B cell (primary cell): ENCODE data around the gene RNF113A. TPM values are rescaled to one million over a fixed set of nuclear protein-coding genes. Genes with fewer than 3 reads are reported as not detected.

Experiments
- ATAC-seq: fragments of 200-7000 bp; cut with Tn5 transposase; one replicate; pipeline ENCODE4 v1.10.0; 2021; ENCODE audit warnings: low read depth, mild to moderate bottlenecking, moderate number of reproducible peaks, moderate library complexity
- CTCF ChIA-PET: fragments of 350-600 bp; sonication (Branson Sonifier 250); formaldehyde crosslinking; loops from one replicate; lab custom pipeline; 2021; ENCODE audit warnings: antibody characterized with exemption, inconsistent platforms; lab: Charles Lee
- POLR2A ChIA-PET: fragments of 350-600 bp; sonication (Branson Sonifier 250); formaldehyde crosslinking; loops from one replicate; lab custom pipeline; 2021; ENCODE audit warnings: antibody characterized with exemption; lab: Charles Lee
- DNase-seq: peaks from one replicate; pipeline ENCODE4 v3.0.0; 2013
- H2AFZ ChIP-seq: 2 replicates; pipeline ENCODE4 v1.6.1; 2012; ENCODE audit warnings: mild to moderate bottlenecking, low read depth, low read length; ENCODE audit not compliant: insufficient read depth, poor library complexity, severe bottlenecking
- H3K27ac ChIP-seq, 2 donors: 1 replicate in 1 of 2; 2 replicates in 1 of 2; pipeline ENCODE4 v1.5.1; 2012 to 2013; ENCODE audit warnings: low read length in 2 of 2, mild to moderate bottlenecking in 2 of 2, moderate library complexity in 1 of 2
- H3K27me3 ChIP-seq, 4 experiments: fragments of 200-600 bp in 1 of 4; sonication (generic) in 1 of 4; replicated peaks in 1 of 4; 1 replicate in 2 of 4; 2 replicates in 2 of 4; pipeline versions ENCODE4 v1.6.1 to v1.7.0; 2013 to 2016; ENCODE audit warnings: low read length in 3 of 4, mild to moderate bottlenecking in 2 of 4, mixed read lengths in 1 of 4, moderate library complexity in 1 of 4; ENCODE audit not compliant: insufficient read depth in 4 of 4, control insufficient read depth in 3 of 4; ENCODE audit errors: control extremely low read depth in 1 of 4
- H3K36me3 ChIP-seq, 2 experiments: replicated peaks in 1 of 2; 1 replicate in 1 of 2; 2 replicates in 1 of 2; pipeline versions ENCODE4 v1.6.1 to v1.7.1; 2013; ENCODE audit warnings: low read length in 1 of 2; ENCODE audit not compliant: insufficient read depth in 2 of 2, control insufficient read depth in 1 of 2; ENCODE audit errors: control extremely low read depth in 1 of 2, extremely low read depth in 1 of 2
- H3K4me1 ChIP-seq, 2 donors: fragments of 200-600 bp in 1 of 2; sonication (generic) in 1 of 2; 1 replicate in 1 of 2; 2 replicates in 1 of 2; pipeline versions ENCODE4 v1.5.1 to v1.6.1; 2013 to 2017; ENCODE audit warnings: low read length in 2 of 2; ENCODE audit not compliant: control insufficient read depth in 2 of 2, insufficient read depth in 2 of 2
- H3K4me2 ChIP-seq: replicated peaks from 2 replicates; pipeline ENCODE3; 2012; ENCODE audit warnings: mild to moderate bottlenecking, low read depth, low read length; ENCODE audit not compliant: poor library complexity, severe bottlenecking
- H3K4me3 ChIP-seq, 5 experiments: fragments of 200-600 bp in 1 of 5; sonication (generic) in 1 of 5; 1 replicate in 3 of 5; 2 replicates in 2 of 5; pipeline versions ENCODE4 v1.5.1 to v1.7.0; 2011 to 2016; ENCODE audit warnings: low read length in 4 of 5, mild to moderate bottlenecking in 4 of 5, low read depth in 2 of 5, control low read depth in 1 of 5, moderate library complexity in 1 of 5; ENCODE audit not compliant: insufficient read depth in 1 of 5; ENCODE audit errors: control extremely low read depth in 1 of 5, extremely low read depth in 1 of 5
- H3K79me2 ChIP-seq: fragments of 200-600 bp; sonication (generic); one replicate; pipeline ENCODE4 v1.6.0; 2016; ENCODE audit warnings: low read length; ENCODE audit not compliant: control insufficient read depth, insufficient read depth
- H3K9ac ChIP-seq: fragments of 200-600 bp; sonication (generic); 2 replicates; pipeline ENCODE4 v1.6.1; 2017; ENCODE audit warnings: mild to moderate bottlenecking, low read length, moderate library complexity
- H3K9me3 ChIP-seq, 3 donors: one replicate each; pipeline versions ENCODE4 v1.6.1 to v1.7.1; 2013; ENCODE audit warnings: low read length in 2 of 3; ENCODE audit not compliant: control insufficient read depth in 2 of 3, insufficient read depth in 1 of 3; ENCODE audit errors: control extremely low read depth in 1 of 3
- H4K20me1 ChIP-seq: 2 replicates; pipeline ENCODE4 v1.6.0; 2012; ENCODE audit warnings: mild to moderate bottlenecking, low read length; ENCODE audit not compliant: insufficient read depth, control insufficient read depth, poor library complexity, severe bottlenecking
- H3K27ac Mint-ChIP-seq: one replicate; pipeline ENCODE4 v1.8.0; 2021; ENCODE audit warnings: mixed read lengths
- H3K27me3 Mint-ChIP-seq: one replicate; pipeline ENCODE4 v1.8.0; 2021; ENCODE audit warnings: mixed read lengths
- H3K4me1 Mint-ChIP-seq: one replicate; pipeline ENCODE4 v1.8.0; 2021; ENCODE audit warnings: mixed read lengths
- H3K4me3 Mint-ChIP-seq: one replicate; pipeline ENCODE4 v1.8.0; 2021; ENCODE audit warnings: mixed read lengths
- H3K9me3 Mint-ChIP-seq: one replicate; pipeline ENCODE4 v1.8.0; 2022; ENCODE audit warnings: mixed read lengths; ENCODE audit not compliant: insufficient read depth
- CTCF ChIP-seq: fragments of 200-600 bp; IDR thresholded peaks from one replicate; pipeline ENCODE4 v1.8.0; 2022; ENCODE audit warnings: antibody characterized with exemption, mild to moderate bottlenecking
- EZH2 ChIP-seq: IDR thresholded peaks from 2 replicates; pipeline ENCODE4 v1.6.1; 2012; ENCODE audit warnings: borderline replicate concordance, low read depth, mild to moderate bottlenecking, moderate library complexity, low read length; ENCODE audit not compliant: insufficient read depth, poor library complexity, severe bottlenecking
- WGBS: methylation state at CpG from one replicate; pipeline ENCODE4 v1.1.5; 2013; ENCODE audit warnings: missing lambda C conversion rate; ENCODE audit not compliant: insufficient coverage; 5-methylcytosine and 5-hydroxymethylcytosine counted together
- intact Hi-C: fragments of 100-400 bp; cut with micrococcal nuclease; formaldehyde crosslinking; loops from one replicate; pipeline ENCODE4 v1.10.0; 2022
- polyA plus RNA-seq: library from polyadenylated mRNA; depleted of rRNA; stranded (reverse); fragments of >200 nt; gene quantifications from 2 replicates; pipeline ENCODE4 v1.2.3, GENCODE V29; 2012
- total RNA-seq, 2 donors: library from RNA; stranded (reverse); fragments of 120-200 nt in 1 of 2; gene quantifications; 1 replicate in 1 of 2; 2 replicates in 1 of 2; pipeline versions ENCODE4 v1.2.3 to v1.2.4, GENCODE V29; 2013 to 2022

RNF113A gene
- total and polyA plus RNA-seq, 2 donors (not counting 1 experiment from before 2014, with no cell fraction given), result 37.2 to 50.6 TPM

DNA sequence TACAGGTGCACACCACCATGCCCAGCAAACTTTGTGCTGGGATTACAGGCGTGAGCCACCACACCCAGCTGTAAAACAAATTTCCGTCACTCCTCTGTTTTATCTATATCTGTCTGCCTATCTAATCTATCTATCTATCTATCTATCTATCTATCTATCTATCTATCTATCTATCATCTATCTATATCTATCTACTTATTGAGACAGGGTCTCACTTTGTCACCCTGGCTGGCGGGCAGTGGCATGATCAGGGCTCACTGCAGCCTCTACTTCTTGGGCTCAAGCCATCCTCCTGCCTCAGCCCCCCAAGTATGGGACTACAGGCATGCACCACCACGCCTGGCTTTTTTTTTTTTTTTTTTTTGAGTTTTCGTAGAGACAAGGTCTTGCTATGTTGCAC, 44.8 kb upstream of the RNF113A start:
- H3K9me3 Mint-ChIP-seq, result no peaks in the 10 kb centered on the region

DNA sequence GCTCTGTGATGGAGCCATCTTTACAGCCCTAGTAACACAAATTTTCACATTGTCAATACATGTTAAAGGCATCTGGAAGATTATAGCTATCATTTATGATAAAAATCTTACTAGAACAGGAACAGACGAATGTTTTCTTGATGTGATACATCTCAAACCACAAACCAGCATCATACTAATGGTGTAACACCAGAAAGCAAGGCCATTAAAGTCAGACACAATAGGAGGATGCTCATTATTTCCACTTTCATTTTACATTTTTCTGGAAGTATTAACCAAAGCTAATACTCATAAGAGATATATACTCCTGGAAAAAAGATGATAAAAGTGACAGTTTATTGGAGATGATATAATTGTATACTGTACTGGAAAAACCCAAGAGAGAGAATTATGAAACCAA, 29.4 kb upstream of the RNF113A start:
- no peak overlapping the region for H3K4me2 ChIP-seq
- H3K27ac Mint-ChIP-seq, result no peak overlapping the region
- POLR2A ChIA-PET, result no interaction called here

More for the DNA sequence above, 44.8 kb upstream of the RNF113A start:
- Mint-ChIP-seq H3K4me1 (no peaks in the 10 kb centered on the region), H3K4me3 (no peak overlapping the region), H3K27me3 (no peaks in the 10 kb centered on the region), H3K27ac (no peak overlapping the region)
- no peak overlapping the region for H3K4me2 ChIP-seq
- H3K4me1 ChIP-seq, result no peaks in the 10 kb centered on the region
- DNase-seq, result no peak
- no peak overlapping the region for H3K27ac ChIP-seq
- H3K4me3 ChIP-seq, result no peak overlapping the region
- 100% methylated on average over 2 of the region's 5 CpGs for WGBS
- H3K9me3 ChIP-seq, result no peaks in the 10 kb centered on the region
- no peaks in the 10 kb centered on the region for H3K79me2 ChIP-seq
- no peak overlapping the region for H2AFZ ChIP-seq
- no peaks in the 10 kb centered on the region for H3K27me3 ChIP-seq
- no peaks in the 10 kb centered on the region for H3K36me3 ChIP-seq
- TF ChIP-seq EZH2 (no peak), CTCF (no peak)
- no peak for ATAC-seq
- intact Hi-C loops, result no loop called here
- H3K9ac ChIP-seq, result no peak overlapping the region
- POLR2A ChIA-PET, result no interaction called here
- no peaks in the 10 kb centered on the region for H4K20me1 ChIP-seq
- CTCF ChIA-PET, result no interaction called here

More for the DNA sequence above, 29.4 kb upstream of the RNF113A start:
- no peaks in the 10 kb centered on the region for H3K9me3 ChIP-seq
- no peaks in the 10 kb centered on the region for H3K4me1 ChIP-seq
- H3K36me3 ChIP-seq, result no peaks in the 10 kb centered on the region
- H3K4me1 Mint-ChIP-seq, result no peaks in the 10 kb centered on the region
- no peaks in the 10 kb centered on the region for H3K27me3 ChIP-seq
- WGBS, result no CpG with 5 or more reads among the region's 1 CpG
- H3K79me2 ChIP-seq, result no peaks in the 10 kb centered on the region
- no peak overlapping the region for H3K9ac ChIP-seq
- TF ChIP-seq EZH2, result no peak
- TF ChIP-seq CTCF, result no peak
- H3K4me3 ChIP-seq, result no peak overlapping the region
- no peaks in the 10 kb centered on the region for H3K27me3 Mint-ChIP-seq
- CTCF ChIA-PET, result no interaction called here
- H3K9me3 Mint-ChIP-seq, result no peaks in the 10 kb centered on the region
- no peaks in the 10 kb centered on the region for H4K20me1 ChIP-seq
- intact Hi-C loops, result no loop called here
- ATAC-seq (no peak), DNase-seq (no peak)
- H3K4me3 Mint-ChIP-seq, result no peak overlapping the region
- no peak overlapping the region for H2AFZ ChIP-seq
- no peak overlapping the region for H3K27ac ChIP-seq
